GM21423 (cell line): ENCODE results near the gene ACSM2B.
"Not testable (repeated sequence)": the region's sequence is repeated elsewhere in the genome, so short reads cannot be mapped to it uniquely, and the experiment has no call there.

Experiments
- ATAC-seq: cut with Tn5 transposase; IDR thresholded peaks from one replicate; pipeline ENCODE4 v1.9.1; 2021; ENCODE audit warnings: mild to moderate bottlenecking, moderate library complexity; ENCODE audit not compliant: unreplicated experiment

ACSM2B gene

DNA sequence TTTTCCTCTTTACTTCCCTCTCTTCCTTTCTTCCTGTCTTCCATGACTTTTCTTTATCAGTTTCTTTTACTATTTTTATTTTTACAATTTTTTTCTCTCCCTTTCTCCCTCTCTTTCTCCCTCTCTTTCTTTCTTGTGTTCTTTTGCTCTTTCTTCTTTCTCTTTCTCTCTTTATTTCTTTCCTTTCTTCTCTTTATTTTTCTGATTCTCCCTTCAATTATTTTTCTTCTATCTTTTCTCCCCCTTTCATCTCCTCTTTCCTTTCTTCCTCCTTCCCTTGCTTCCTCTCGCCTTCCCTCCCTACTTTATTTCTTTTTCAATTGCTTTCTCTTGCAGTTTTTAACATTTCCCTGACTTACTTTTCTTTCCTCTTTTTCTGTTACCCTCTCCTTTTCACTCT lies 39.5 kb downstream of the ACSM2B start:
- not testable (repeated sequence) for ATAC-seq

GRCh38 chr16:20532284-20532792 lies 43.8 kb downstream of the ACSM2B start:
- ATAC-seq, result not testable (repeated sequence)

- ATAC-seq, result not testable (repeated sequence)
Measured at GRCh38 chr16:20531795-20532194, 44.4 kb downstream of the ACSM2B start.

- ATAC-seq, result no peak
Measured at GRCh38 chr16:20520103-20520502, 56.1 kb downstream of the ACSM2B start.

GRCh38 chr16:20519231-20519630 lies 56.9 kb downstream of the ACSM2B start:
- no peak for ATAC-seq

GRCh38 chr16:20517149-20517548 lies 59.0 kb downstream of the ACSM2B start:
- no peak for ATAC-seq

DNA sequence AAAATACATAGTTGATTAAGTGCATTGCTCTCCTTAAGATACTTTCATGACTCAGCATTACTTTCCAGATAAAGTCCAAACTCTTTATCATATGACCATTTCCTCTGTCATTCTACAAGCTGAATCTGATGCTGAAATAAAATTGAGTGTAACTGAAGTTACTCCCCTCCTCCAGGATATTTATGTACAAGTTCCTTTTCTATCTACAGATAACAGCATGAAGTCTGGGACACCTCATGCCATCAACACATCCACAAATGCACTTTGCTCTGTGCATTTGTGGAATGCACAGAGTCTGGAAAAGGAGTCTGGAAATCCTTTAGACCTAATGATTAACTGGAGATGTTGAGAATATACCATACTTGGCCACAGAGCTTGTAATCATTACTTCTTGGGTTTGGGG lies 60.5 kb downstream of the ACSM2B start:
- no peak for ATAC-seq

- ATAC-seq, result no peak
Measured at GRCh38 chr16:20510323-20510722, 65.8 kb downstream of the ACSM2B start.

DNA sequence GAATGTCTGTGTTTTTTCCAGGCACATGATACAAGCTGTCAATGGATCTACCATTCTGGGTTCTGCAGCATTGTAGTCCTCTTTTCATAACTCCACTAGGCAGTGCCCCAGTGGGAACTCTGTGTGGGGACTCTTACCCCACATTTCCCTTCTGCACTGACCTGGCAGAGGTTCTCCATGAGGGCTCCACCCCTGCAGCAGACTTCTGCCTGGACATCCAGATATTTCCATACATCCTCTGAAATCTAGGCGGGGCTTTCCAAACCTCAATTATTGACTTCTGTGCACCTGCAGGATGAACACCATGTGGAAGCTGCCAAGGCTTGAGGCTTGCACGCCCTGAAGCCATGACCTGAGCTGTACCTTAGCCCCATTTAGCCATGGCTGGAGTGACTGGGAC lies 68.9 kb downstream of the ACSM2B start:
- ATAC-seq, result no peak

DNA sequence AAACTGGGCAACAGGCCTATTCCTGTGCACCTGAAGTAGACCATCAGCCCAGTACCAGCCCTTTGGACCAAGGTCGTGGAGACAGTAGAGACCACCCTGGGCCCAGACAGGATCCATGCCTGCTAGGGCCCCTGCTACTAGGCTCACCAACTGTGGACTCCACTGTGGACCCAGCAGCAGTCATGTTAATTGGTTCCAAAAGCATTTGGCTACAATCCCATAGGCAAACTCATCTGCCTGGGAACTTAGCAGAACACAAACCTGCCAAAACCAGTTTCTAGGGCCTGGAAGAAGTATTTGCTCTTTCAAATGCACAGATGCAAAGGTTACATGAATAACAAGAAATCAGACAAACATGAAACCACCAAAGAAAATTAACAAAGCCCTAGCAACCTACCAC lies 71.7 kb downstream of the ACSM2B start:
- no peak for ATAC-seq

- ATAC-seq, result not testable (repeated sequence)
Measured at GRCh38 chr16:20491448-20491847, 84.7 kb downstream of the ACSM2B start.

GRCh38 chr16:20490994-20491393 lies 85.2 kb downstream of the ACSM2B start:
- ATAC-seq, result not testable (repeated sequence)
